Myocyte (in vitro differentiated cells): ENCODE measurements around the gene FKBP5. TPM values are rescaled to one million over a fixed set of nuclear protein-coding genes. Genes with fewer than 3 reads are reported as not detected.
A peak's percentile ranks its signal among the peaks of the same experiment; 100 is the strongest.

Experiments
- DNase-seq: peaks from one replicate; pipeline ENCODE4 v3.0.0-alpha.2; 2012; ENCODE audit warnings: low read depth
- total RNA-seq: library from RNA; depleted of rRNA; stranded (reverse); fragments of >200 nt; gene quantifications from 2 replicates; pipeline ENCODE4 v1.2.3, GENCODE V29; 2014

FKBP5 gene
- total RNA-seq, 1 donor from 2014 or later: 13.4 TPM

DNA sequence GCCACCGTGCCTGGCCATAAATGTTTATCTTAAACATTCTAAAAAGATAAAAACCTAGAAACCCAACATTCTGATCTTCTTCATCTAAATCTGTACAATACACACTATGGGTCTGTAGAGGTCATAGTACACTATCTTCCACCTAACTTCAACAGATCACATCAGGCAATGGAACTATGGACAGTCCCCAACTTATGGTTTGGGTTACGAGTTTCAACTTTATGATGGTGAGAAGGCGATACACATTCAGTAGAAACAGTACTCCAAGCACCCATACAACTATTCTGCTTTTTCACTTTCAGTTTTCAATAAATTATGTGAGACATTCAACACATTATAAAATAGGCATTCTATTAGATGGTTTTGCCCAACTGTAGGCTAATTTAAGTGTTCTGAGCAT lies 23.1 kb downstream of the FKBP5 start:
- no peak for DNase-seq

DNA sequence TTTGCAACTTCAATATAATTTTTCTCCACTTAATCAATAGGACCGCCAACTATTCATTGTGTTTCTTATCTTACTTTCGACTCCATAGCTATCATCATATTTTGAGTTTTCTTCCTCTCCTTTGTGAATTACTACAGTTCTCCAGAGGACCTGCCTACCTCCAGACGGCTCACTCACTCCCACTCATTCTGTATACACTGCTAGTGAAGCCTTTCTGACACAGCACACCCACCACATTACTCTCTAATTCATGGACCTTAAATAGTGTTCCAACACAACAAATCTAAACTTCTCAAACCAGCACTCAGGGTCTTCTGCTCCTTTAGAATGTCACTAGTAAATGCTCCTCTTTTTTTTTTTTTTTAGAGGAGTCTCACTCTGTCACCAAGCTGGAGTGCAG lies 23.8 kb downstream of the FKBP5 start:
- no peak for DNase-seq

DNA sequence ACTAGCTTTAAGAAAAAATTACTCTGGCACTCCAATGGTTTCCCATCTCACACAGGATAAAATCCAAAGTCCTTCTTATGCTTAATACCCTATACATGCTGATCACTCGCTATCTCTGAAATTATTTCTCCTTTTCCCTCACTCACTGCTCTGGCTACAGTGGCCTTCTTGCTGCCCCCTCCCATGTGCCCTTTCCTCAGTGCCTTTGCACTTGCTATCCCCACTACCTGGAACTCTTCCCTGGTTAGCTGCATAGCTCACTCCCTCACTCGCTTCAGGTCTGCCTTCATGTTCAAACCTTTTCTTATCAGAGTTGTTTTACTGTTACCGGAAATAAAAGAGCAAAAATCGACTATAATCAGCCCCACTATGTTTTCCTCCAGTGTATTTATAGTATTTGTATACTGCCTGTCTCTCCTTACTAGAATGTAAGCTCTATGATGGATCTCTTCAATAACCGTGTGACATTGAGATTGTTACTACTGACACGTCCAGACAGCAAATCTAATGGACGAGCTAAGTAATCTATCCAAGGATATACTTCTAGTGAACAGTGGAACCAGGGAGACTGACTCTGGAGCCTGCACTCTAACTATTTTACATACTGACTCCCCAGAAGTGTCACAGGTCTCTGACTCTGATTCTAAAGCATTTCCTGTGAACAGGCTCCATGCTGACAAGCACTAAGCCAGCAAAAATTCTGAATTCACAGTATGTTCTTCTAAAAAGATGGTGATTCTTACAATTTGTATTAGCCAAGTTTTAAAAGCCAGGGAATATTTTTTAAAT lies 25.1 kb downstream of the FKBP5 start:
- DNase-seq: peak; percentile 28

- no peak for DNase-seq
These were observed 25.7 kb downstream of the FKBP5 start for GRCh38 chr6:35662999-35663398.

DNA sequence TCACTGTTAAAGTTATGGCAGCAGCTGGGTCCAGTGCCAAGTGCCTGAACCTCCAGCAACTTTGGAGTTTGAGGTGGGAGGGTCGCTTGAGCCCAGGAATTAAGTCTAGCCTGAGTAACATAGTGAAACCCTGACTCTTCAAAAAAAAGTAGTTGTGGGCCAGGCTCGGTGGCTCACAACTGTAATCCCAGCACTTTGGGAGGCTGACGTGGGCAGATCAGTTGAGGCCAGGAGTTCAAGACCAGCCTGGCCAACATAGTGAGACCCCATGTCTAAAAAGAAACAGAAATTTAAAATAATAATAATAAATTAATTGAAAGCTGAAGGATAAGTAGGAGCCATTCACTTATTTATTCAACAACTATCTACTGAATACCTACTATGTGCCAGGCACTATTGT lies 33.8 kb downstream of the FKBP5 start:
- DNase-seq: no peak

DNA sequence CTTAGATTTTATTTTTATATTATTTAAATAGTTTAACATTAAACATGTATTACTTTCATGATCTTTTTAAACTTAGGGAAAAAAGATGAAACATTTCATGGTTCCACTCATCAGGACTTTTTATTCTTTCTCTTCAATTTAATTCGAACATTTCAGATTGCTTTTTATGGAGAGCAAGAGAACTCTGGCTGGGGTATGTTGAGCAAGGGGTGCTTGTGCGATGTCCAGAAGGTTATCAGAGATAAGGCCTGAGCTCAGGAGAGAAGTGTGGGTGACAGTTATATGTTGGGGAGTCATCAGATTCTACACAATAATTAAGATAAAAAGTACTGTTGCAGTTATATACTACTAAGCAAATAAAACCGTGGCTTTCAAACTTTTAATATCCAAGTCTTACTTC lies 37.5 kb downstream of the FKBP5 start:
- no peak for DNase-seq

DNA sequence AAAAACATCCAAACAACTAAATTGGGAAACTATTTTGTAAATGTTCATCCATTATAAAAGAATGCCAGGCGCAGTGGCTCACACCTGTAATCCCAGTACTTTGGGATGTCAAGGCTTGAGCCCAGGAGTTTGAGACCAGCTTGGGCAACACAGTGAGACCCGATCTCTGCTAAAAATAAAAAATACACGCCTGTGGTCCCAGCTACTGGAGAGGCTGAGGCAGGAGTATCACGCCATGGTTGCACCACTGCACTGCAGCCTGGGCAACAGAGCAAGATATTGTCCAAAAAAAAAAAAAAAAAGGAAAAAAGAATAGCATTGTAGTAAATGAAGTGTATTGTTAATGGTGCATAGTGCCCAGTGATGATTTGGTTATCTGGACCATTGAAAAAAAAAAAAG lies 38.7 kb downstream of the FKBP5 start:
- DNase-seq: no peak

DNA sequence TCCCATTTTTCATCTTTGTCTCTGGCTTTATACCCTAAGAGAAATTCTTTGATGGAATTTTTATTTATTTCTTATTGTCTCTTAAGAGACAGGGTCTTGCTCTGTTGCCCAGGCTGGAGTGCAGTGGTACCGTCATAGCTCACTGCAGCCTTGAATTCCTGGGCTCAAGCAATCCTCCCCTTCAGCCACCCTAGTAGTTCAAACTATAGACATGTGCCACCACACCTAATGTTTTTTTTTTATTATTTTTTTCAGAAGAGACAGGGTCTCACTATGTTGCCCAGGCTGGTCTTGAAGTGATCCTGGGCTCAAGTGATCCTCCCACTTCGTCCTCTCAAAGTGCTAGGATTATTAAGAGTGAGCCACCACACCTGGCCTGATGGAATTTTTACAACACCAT lies 40.5 kb downstream of the FKBP5 start:
- no peak for DNase-seq

DNA sequence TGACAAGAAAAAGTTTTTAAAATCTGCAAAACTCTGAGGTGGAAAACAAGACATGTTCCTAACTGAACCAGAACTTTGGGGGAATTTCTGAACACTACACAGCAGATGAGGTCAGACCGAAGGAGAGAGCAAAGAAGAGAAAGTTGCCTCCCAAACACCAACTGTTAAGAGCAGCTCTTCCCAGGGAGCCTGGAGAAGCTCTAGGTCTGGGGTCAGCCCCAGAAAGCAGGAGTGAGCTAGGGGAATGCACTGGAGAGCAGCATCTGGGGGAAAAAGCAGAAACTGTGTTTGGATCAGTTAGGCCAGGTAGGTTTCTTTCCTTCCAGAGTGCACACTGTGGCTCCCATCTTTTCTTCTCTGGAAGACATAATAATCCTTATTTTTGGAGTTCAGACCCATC lies 41.3 kb downstream of the FKBP5 start:
- no peak for DNase-seq

GRCh38 chr6:35643162-35643535 lies 45.6 kb downstream of the FKBP5 start:
- no peak for DNase-seq

DNA sequence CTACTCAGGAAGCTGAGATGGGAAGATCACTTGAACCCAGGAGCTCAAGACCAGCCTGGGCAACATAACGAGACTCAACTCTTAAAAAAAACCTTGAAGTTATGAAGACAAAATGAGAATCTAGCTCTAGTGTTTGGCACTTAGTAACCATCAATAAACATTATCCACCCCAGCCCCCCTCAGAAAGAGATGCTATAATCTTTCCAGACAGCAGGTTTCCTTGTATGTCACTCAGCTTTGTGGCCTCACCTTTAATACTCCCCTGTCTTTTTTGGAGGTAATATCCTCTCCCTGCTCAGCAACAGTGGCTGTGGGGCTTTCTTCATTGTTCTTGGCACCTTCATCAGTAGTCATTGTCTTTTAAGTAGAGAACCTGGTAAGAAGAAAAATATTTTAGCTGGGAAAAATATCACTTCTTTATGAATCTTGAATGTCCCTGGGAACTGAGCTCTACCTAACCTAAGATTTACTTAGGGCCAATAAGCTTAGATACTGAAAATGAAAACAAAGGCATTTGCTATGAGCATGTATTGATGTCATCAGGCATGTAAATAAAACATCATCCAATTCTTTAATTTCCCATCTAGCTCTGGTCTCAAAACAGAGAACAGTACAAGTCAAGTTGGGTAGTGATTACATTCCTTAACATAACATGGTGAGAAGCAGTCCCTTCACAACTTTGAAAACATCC lies 46.1 kb downstream of the FKBP5 start:
- no peak for DNase-seq

DNA sequence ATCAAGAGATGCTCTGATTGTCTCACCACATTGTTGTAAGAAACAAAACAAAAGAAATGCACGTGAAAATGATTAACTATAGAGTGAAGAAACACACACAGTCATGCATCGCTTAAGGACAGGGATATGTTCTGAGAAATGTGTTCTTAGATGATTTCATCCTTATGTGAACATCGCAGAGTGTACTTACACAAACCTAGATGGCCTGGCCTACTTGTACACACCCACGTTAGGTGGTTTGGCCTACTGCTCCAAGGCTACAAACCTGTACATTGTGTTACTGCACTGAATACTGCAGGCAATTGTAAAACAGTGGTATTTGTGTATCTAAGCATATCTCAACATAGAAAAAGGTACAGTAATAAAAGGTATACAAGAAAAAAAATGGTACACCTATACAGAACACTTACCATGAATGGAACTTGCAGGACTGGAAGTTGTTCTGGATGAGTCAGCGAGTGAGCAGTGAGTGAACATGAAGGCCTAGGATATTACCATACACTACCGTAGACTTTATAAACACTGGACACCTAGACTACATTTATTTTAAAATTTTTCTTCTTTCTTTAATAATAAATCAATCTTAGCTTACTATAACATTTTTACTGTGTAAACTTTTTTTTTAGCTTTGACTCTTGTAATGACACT lies 48.6 kb downstream of the FKBP5 start:
- no peak for DNase-seq

DNA sequence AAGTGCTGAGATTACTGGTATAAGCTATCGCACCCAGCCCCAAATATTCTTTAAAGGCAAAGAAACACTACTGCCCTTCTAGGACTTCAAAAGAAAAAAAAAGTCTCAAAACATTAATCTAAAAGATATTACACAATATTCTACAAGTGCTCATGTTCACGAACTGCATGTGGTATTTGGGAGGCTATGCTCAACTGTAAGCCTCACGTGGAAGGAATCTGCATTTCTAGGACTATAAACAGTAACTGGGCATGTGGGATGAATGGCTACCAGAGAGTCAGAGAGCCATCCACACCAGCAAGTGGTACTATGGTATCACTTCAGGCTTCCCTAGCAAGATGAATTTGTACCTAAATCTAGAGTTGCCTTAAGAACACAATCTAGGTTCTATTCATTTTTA lies 50.0 kb downstream of the FKBP5 start:
- peak; percentile 15 for DNase-seq

DNA sequence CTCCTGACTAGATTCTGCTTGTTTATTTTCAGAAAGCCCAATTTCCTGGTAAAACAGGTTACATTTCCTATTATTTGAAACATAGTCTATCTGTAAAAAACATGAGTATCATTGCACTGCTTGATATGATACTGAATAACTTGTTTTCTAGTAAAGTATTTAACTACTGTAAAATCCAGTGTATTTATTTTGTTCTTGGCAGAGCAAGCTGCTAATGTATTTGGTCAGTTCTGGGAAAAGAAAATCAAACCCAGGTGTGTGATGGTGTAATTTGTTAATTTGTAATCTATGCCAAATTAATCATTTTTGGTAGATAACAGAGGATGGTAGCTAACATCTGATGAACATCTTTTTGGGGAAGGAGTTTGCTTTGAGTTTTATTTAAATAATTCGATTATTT lies 50.8 kb downstream of the FKBP5 start:
- no peak for DNase-seq

GRCh38 chr6:35635601-35636597 lies 52.8 kb downstream of the FKBP5 start:
- DNase-seq: peak; percentile 35

DNA sequence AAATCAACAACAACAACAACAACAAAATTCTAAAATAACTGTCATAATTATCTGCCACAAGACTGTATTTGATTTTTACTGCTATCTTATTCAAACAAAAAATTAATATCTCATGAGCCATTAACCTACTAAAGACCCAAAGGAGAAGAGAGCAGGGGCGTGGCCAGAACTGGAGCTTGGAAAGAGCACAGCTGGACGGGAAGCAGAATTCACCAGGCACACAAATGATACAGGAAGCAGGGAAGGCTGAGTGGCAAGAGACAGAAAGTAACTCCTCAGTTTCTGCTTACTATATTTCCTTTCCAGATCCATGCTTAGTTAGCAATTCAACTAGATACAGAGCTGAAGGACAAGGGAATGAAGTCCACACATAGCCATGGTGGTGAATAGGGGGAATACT lies 54.4 kb downstream of the FKBP5 start:
- DNase-seq: peak; percentile 50

- no peak for DNase-seq
These were observed 55.1 kb downstream of the FKBP5 start for GRCh38 chr6:35633579-35634089.

DNA sequence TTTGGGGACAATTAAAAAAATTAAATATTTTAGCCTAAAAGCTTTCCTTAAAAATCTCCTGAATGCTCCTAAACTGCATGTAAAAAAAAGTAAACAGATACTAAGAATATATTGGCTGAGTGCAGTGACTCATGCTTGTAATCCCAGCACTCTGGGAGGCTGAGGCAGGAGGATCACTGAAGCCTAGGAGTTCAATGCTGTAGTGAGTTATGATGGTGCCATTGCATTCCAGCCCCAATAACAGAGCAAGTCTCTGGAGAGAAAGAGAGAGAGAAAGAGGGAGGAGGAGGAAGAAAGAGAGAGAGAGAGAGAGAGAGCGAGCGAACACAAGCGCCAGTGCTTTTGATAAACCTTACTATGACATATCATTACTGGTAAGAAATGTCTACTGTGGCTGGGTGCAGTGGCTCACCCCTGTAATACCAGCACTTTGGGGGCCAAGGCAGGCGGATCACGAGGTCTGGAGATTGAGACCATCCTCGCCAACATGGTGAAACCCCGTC lies 58.8 kb downstream of the FKBP5 start:
- DNase-seq: no peak

DNA sequence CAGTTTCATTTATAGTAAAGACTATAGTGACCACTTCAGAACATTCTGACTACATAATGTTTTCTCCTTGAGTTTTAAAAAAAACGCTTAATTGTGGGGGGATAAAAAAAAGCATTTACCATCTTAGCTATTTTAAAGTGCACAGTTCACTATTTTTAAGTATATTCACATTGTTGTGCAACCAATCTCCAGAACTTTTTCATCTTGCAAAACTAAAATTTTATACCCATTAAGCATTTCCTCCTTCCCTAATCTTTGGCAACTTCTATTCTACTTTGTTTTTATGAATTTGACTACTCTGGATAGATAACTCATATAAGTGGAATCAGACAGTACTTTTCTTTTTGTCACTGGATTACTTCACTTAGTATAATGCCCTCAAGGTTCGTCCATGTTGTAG lies 62.3 kb downstream of the FKBP5 start:
- DNase-seq: no peak

GRCh38 chr6:35624341-35625070 lies 64.2 kb downstream of the FKBP5 start:
- DNase-seq: peak; percentile 31
